ENCODE measurements around the gene SUMO2. TPM values are rescaled to one million over a fixed set of nuclear protein-coding genes. Genes with fewer than 3 reads are reported as not detected.
"Not testable (repeated sequence)": the region's sequence is repeated elsewhere in the genome, so short reads cannot be mapped to it uniquely, and the experiment has no call there.

Gene SUMO2
- total RNA-seq, 2 experiments from 2014 or later = 286 to 628 TPM

DNA sequence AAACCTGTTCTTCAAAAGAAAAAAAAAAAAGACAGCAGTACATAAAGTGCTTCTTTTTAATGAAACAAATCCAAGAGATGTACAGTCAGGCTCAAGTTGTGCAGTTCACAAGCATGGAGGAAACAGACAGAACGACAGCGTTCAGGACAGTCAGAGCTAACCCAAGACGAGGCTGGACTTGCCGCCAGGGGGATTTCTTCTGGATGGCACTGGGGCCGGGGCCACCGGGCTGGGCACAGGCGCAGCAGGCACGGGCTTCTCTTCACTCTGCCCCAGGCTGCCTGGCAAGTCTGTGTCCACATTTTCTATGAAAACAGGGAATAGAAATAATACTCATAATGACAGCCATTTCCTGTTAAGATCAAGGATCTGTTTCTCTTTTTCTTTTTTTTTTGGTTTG lies 46.8 kb downstream of the SUMO2 start:
- TF ChIP-seq, protein P1, sequence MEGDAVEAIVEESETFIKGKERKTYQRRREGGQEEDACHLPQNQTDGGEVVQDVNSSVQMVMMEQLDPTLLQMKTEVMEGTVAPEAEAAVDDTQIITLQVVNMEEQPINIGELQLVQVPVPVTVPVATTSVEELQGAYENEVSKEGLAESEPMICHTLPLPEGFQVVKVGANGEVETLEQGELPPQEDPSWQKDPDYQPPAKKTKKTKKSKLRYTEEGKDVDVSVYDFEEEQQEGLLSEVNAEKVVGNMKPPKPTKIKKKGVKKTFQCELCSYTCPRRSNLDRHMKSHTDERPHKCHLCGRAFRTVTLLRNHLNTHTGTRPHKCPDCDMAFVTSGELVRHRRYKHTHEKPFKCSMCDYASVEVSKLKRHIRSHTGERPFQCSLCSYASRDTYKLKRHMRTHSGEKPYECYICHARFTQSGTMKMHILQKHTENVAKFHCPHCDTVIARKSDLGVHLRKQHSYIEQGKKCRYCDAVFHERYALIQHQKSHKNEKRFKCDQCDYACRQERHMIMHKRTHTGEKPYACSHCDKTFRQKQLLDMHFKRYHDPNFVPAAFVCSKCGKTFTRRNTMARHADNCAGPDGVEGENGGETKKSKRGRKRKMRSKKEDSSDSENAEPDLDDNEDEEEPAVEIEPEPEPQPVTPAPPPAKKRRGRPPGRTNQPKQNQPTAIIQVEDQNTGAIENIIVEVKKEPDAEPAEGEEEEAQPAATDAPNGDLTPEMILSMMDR (conservative IDR thresholded peaks at IDR 0.05; ENCODE audit: low read length) = no peak
- intact Hi-C loops (cut with micrococcal nuclease; ENCODE audit: unreplicated experiment) = no loop called here
- Histone ChIP-seq H3K27ac (ENCODE audit: low read depth, low read length, poor library complexity, severe bottlenecking) (no peak overlapping the region), H3K9me3 (ENCODE audit: low read length) (no peaks in the 10 kb centered on the region), H3K36me3 (ENCODE audit: insufficient read depth, low read length) (peaks cover 64% of the 10 kb centered on the region), H3K4me1 (ENCODE audit: insufficient read depth, low read length, poor library complexity, severe bottlenecking) (peaks cover 21% of the 10 kb centered on the region), H3K4me3 (ENCODE audit: low read depth, low read length, poor library complexity, severe bottlenecking) (no peak overlapping the region), H3K4me2 (ENCODE audit: low read length) (no peak overlapping the region), H3K79me2 (ENCODE audit: insufficient read depth, low read depth, low read length) (peaks cover 3% of the 10 kb centered on the region; the same call in 1 of the 2 replicates), H3K9me2 (ENCODE audit: insufficient read depth, low read length) (no peaks in the 10 kb centered on the region), H2AFZ (ENCODE audit: low read length) (no peak overlapping the region), H4K20me1 (ENCODE audit: insufficient read depth, low read length) (no peaks in the 10 kb centered on the region)
- ChIA-PET CTCF (ENCODE audit: unreplicated experiment) (no interaction called here), POLR2A (no interaction called here)
- BruUV-seq (replicated peaks) = no TSS peak
- DNase-seq (ENCODE audit: low spot score) = no peak

DNA sequence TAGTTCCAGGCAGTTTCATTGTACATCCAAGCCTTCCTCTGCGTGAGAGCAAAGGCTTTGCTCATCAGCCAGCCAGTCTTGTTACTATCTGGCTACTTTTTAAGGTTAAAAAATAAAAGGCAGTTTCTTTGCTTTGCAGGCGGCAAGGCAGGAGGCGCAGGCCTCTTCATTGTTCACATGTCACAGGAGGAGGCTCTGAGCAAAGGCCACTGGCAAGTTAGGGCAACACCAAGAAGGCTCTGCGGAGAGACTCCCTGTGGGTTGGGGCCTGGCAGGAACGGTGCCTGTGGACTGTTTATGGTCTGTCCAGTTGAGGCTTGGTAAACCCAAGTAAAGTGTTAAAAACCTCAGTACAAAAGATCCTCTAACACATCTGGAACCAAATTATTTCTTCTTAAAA lies 47.3 kb downstream of the SUMO2 start:
- no peaks in the 10 kb centered on the region for H3K9me2 ChIP-seq (ENCODE audit: insufficient read depth, low read length)
- H2AFZ ChIP-seq (ENCODE audit: low read length) = no peak overlapping the region
- H3K4me3 ChIP-seq (ENCODE audit: low read depth, low read length, poor library complexity, severe bottlenecking) = no peak overlapping the region
- no peaks in the 10 kb centered on the region for H3K9me3 ChIP-seq (ENCODE audit: low read length)
- TF ChIP-seq, protein P1 (conservative IDR thresholded peaks at IDR 0.05; ENCODE audit: low read length) = no peak
- TF ChIP-seq EZH2phosphoT487 (IDR thresholded peaks at IDR 0.05; ENCODE audit: borderline replicate concordance, low read depth, low read length) = no peak
- peaks cover 19% of the 10 kb centered on the region for H3K4me1 ChIP-seq (ENCODE audit: insufficient read depth, low read length, poor library complexity, severe bottlenecking)
- H4K20me1 ChIP-seq (ENCODE audit: insufficient read depth, low read length) = peaks cover 1% of the 10 kb centered on the region
- no peak overlapping the region for H3K4me2 ChIP-seq (ENCODE audit: low read length)
- H3K27ac ChIP-seq (ENCODE audit: low read depth, low read length, poor library complexity, severe bottlenecking) = no peak overlapping the region
- intact Hi-C loops (cut with micrococcal nuclease; ENCODE audit: unreplicated experiment) = no loop called here
- POLR2A ChIA-PET = no interaction called here
- CTCF ChIA-PET (ENCODE audit: unreplicated experiment) = no interaction called here
- BruUV-seq (replicated peaks) = TSS peak; percentile 19
- peaks cover 61% of the 10 kb centered on the region for H3K36me3 ChIP-seq (ENCODE audit: insufficient read depth, low read length)
- H3K79me2 ChIP-seq (ENCODE audit: insufficient read depth, low read depth, low read length) = peaks cover 8% of the 10 kb centered on the region
- no peak for DNase-seq (ENCODE audit: low spot score)

DNA sequence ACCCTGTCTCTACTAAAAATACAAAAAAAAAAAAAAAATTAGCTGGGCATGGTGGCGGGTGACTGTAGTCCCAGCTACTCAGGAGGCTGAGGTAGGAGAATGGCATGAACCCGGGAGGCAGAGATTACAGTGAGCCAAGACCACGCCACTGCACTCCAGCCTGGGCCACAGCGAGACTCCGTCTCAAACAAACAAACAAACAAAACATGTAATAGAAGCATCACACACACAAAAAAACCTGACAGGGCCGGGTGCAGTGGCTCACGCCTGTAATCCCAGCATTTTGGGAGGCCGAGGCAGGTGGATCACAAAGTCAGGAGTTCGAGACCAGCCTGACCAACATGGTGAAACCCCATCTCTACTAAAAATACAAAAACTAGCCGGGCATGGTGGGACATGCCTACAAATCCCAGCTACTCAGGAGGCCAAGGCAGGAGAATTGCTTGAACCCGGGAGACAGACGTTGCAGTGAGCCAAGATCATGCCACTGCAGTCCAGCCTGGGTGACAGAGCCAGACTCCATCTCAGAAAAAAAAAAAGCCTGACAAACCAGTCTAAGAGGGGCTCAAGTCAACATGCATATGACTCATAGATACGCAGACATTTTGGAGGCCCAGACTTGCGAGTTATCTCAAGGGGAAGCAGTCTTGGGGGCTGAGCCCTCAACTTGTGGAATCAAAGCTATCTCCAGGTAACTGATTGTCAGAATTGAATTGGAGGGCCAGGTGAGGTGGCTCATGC lies 49.0 kb downstream of the SUMO2 start:
- H3K27ac ChIP-seq (ENCODE audit: low read depth, low read length, poor library complexity, severe bottlenecking) = not testable (repeated sequence)
- peaks cover 61% of the 10 kb centered on the region for H3K36me3 ChIP-seq (ENCODE audit: insufficient read depth, low read length)

More for the DNA sequence above, 49.0 kb downstream of the SUMO2 start:
- BruUV-seq (replicated peaks); H3K4me3 ChIP-seq (ENCODE audit: low read depth, low read length, poor library complexity, severe bottlenecking); H3K9me2 ChIP-seq (ENCODE audit: insufficient read depth, low read length); DNase-seq (ENCODE audit: low spot score); H3K4me2 ChIP-seq (ENCODE audit: low read length); H3K9me3 ChIP-seq (ENCODE audit: low read length); CTCF ChIA-PET (ENCODE audit: unreplicated experiment); intact Hi-C loops (cut with micrococcal nuclease; ENCODE audit: unreplicated experiment); H2AFZ ChIP-seq (ENCODE audit: low read length): not testable (repeated sequence)
- Histone ChIP-seq H3K79me2 (ENCODE audit: insufficient read depth, low read depth, low read length) (peaks cover 17% of the 10 kb centered on the region), H3K4me1 (ENCODE audit: insufficient read depth, low read length, poor library complexity, severe bottlenecking) (peaks cover 28% of the 10 kb centered on the region), H4K20me1 (ENCODE audit: insufficient read depth, low read length) (peaks cover 10% of the 10 kb centered on the region)
- POLR2A ChIA-PET = interaction anchor here (0.7 to 1.6 kb wide), 2 partner anchors 8 to 549 kb away, joined by 3 to 4 read pairs; no protein-coding TSS in a partner anchor

Data from OCI-LY7 (cell line).